Neural cell (in vitro differentiated cells): ENCODE results near the gene NOC3L. TPM values are rescaled to one million over a fixed set of nuclear protein-coding genes. Genes with fewer than 3 reads are reported as not detected.

Experiments used
- H2AFZ ChIP-seq: fragments of 200-600, 300-800 bp; sonication (generic), shearing (Covaris generic); 2 replicates; pipeline ENCODE4 v1.6.0; 2014; ENCODE audit warnings: low read depth, mild to moderate bottlenecking, antibody characterized with exemption, low read length, moderate library complexity
- H3F3A ChIP-seq: fragments of 200-600 bp; shearing (Covaris generic); 2 replicates; pipeline ENCODE4 v1.6.1; 2016; ENCODE audit warnings: mild to moderate bottlenecking, moderate library complexity, mixed read lengths, antibody characterized with exemption, low read length; ENCODE audit not compliant: insufficient read depth, poor library complexity, severe bottlenecking
- H3K27ac ChIP-seq: fragments of 200-600, 300-800 bp; sonication (generic), shearing (Covaris generic); 2 replicates; pipeline ENCODE4 v1.5.1; 2014; ENCODE audit warnings: mild to moderate bottlenecking, low read length, moderate library complexity
- H3K27me3 ChIP-seq: fragments of 300-800, 200-600 bp; sonication (generic), shearing (Covaris generic); 2 replicates; pipeline ENCODE4 v1.6.0; 2014; ENCODE audit warnings: mild to moderate bottlenecking, low read depth, low read length, moderate library complexity; ENCODE audit not compliant: insufficient read depth
- H3K36me3 ChIP-seq: fragments of 300-800, 200-600 bp; sonication (generic), shearing (Covaris generic); 2 replicates; pipeline ENCODE4 v1.5.1; 2014; ENCODE audit warnings: mild to moderate bottlenecking, antibody characterized with exemption, low read length, moderate library complexity; ENCODE audit not compliant: insufficient read depth
- H3K4me2 ChIP-seq: fragments of 300-800, 200-600 bp; sonication (generic), shearing (Covaris generic); 2 replicates; pipeline ENCODE4 v1.6.0; 2014; ENCODE audit warnings: mild to moderate bottlenecking, low read length
- H3K4me3 ChIP-seq: fragments of 300-800, 200-600 bp; sonication (generic), shearing (Covaris generic); 2 replicates; pipeline ENCODE4 v1.5.1; 2014; ENCODE audit warnings: mild to moderate bottlenecking, low read length, moderate library complexity
- H3K79me2 ChIP-seq: fragments of 200-600 bp; shearing (Covaris generic); replicated peaks from 2 replicates; pipeline ENCODE4 v1.6.0; 2014; ENCODE audit warnings: mild to moderate bottlenecking, low read length, moderate library complexity; ENCODE audit not compliant: insufficient read depth
- H3K9ac ChIP-seq: fragments of 300-800, 200-600 bp; sonication (generic), shearing (Covaris generic); 2 replicates; pipeline ENCODE4 v1.6.1; 2016; ENCODE audit warnings: mild to moderate bottlenecking, low read length, mixed read lengths
- H3K9me2 ChIP-seq: fragments of 200-600 bp; shearing (Covaris generic); 2 replicates; pipeline ENCODE4 v1.6.1; 2016; ENCODE audit warnings: mild to moderate bottlenecking, low read length, mixed read lengths; ENCODE audit not compliant: insufficient read depth
- H3K9me3 ChIP-seq: fragments of 200-600, 300-800 bp; sonication (generic), shearing (Covaris generic); 2 replicates; pipeline ENCODE4 v1.6.1; 2016; ENCODE audit warnings: mild to moderate bottlenecking, mixed run types, low read length, moderate library complexity, mixed read lengths
- H4K20me1 ChIP-seq: fragments of 200-600 bp; shearing (Covaris generic); 2 replicates; pipeline ENCODE4 v1.6.1; 2016; ENCODE audit warnings: mild to moderate bottlenecking, mixed run types; ENCODE audit not compliant: insufficient read depth
- EP300 ChIP-seq: fragments of 450-650 bp; conservative IDR thresholded peaks from 2 replicates; pipeline ENCODE4 v1.6.1; 2014; ENCODE audit warnings: antibody characterized with exemption, mild to moderate bottlenecking, moderate library complexity; ENCODE audit not compliant: poor library complexity, severe bottlenecking
- MXI1 ChIP-seq: fragments of 450-650 bp; conservative IDR thresholded peaks from 2 replicates; pipeline ENCODE4 v1.6.1; 2014; ENCODE audit warnings: antibody characterized with exemption, mild to moderate bottlenecking; ENCODE audit not compliant: poor library complexity, severe bottlenecking
- POLR2AphosphoS5 ChIP-seq: IDR thresholded peaks from 2 replicates; pipeline ENCODE4 v1.6.1; 2012
- RAD21 ChIP-seq: fragments of 450-650 bp; conservative IDR thresholded peaks from 2 replicates; pipeline ENCODE4 v1.6.1; 2014; ENCODE audit warnings: antibody characterized with exemption, mild to moderate bottlenecking, moderate library complexity
- REST ChIP-seq: IDR thresholded peaks from 2 replicates; pipeline ENCODE4 v1.6.1; 2012; ENCODE audit warnings: borderline replicate concordance
- SMC3 ChIP-seq: fragments of 450-650 bp; conservative IDR thresholded peaks from 2 replicates; pipeline ENCODE4 v1.6.1; 2014; ENCODE audit warnings: antibody characterized with exemption, mild to moderate bottlenecking, moderate library complexity; ENCODE audit not compliant: poor library complexity
- TAF1 ChIP-seq: IDR thresholded peaks from 2 replicates; pipeline ENCODE4 v1.6.1; 2012; ENCODE audit warnings: low read depth
- polyA plus RNA-seq: library from polyadenylated mRNA; depleted of rRNA; stranded (reverse); fragments of >200 nt; gene quantifications from 2 replicates; pipeline ENCODE4 v1.2.3, GENCODE V29; 2014
- TF ChIP-seq, protein P1 (sequence below): fragments of 450-650 bp; IDR thresholded peaks from 2 replicates; pipeline ENCODE4 v1.5.1; 2014; ENCODE audit warnings: antibody characterized with exemption, mild to moderate bottlenecking, moderate library complexity; ENCODE audit not compliant: poor library complexity, severe bottlenecking

Gene NOC3L
- polyA plus RNA-seq, 1 donor from 2014 or later: 8.3 TPM

GRCh38 chr10:94327649-94328048 lies 35.1 kb downstream of the NOC3L start:
- Histone ChIP-seq H4K20me1 (no peaks in the 10 kb centered on the region), H3K9me2 (no peaks in the 10 kb centered on the region), H3K4me3 (no peak overlapping the region), H3K27me3 (no peaks in the 10 kb centered on the region), H3K36me3 (no peaks in the 10 kb centered on the region), H2AFZ (no peak overlapping the region), H3K79me2 (no peaks in the 10 kb centered on the region), H3K9ac (no peak overlapping the region), H3F3A (no peaks in the 10 kb centered on the region), H3K27ac (no peak overlapping the region), H3K9me3 (no peaks in the 10 kb centered on the region), H3K4me2 (no peak overlapping the region)
- TF ChIP-seq MXI1: no peak
- TF ChIP-seq SMC3: no peak
- no peak for TF ChIP-seq TAF1
- TF ChIP-seq POLR2AphosphoS5: no peak

DNA sequence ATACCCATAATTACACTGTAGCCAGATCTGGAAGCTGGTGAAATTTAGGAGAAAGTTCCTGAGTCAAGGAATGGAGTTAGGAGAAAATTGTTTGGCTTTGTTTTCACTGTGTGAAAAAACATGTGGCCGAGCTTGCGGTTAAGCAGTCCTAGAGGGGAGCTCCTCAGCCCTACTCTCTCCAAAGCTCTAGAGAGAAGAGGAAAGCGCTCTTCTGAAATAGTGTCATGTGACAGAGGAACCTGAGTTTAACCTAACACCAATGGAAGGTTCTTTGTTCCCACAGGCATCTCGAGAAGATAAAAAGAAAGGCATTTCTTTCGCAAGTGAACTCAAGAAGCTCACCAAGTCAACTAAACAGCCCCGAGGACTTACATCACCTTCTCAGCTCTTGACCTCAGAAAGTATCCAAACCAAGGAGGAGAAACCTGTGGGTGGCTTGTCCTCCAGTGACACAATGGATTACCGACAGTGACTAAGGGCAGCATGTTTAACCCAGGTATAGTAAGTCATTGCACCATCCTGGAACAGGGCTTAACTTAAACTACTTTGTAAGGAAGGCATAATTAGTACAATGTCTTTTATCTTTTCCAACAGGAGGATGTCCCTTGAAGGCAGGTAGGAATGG lies 38.0 kb downstream of the NOC3L start:
- H3F3A ChIP-seq: no peaks in the 10 kb centered on the region
- no peaks in the 10 kb centered on the region for H3K9me3 ChIP-seq
- no peak overlapping the region for H3K9ac ChIP-seq
- no peak overlapping the region for H3K27ac ChIP-seq
- TF ChIP-seq SMC3: no peak
- TF ChIP-seq REST: no peak
- no peak for TF ChIP-seq MXI1
- TF ChIP-seq, protein P1, sequence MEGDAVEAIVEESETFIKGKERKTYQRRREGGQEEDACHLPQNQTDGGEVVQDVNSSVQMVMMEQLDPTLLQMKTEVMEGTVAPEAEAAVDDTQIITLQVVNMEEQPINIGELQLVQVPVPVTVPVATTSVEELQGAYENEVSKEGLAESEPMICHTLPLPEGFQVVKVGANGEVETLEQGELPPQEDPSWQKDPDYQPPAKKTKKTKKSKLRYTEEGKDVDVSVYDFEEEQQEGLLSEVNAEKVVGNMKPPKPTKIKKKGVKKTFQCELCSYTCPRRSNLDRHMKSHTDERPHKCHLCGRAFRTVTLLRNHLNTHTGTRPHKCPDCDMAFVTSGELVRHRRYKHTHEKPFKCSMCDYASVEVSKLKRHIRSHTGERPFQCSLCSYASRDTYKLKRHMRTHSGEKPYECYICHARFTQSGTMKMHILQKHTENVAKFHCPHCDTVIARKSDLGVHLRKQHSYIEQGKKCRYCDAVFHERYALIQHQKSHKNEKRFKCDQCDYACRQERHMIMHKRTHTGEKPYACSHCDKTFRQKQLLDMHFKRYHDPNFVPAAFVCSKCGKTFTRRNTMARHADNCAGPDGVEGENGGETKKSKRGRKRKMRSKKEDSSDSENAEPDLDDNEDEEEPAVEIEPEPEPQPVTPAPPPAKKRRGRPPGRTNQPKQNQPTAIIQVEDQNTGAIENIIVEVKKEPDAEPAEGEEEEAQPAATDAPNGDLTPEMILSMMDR: no peak
- no peak for TF ChIP-seq POLR2AphosphoS5
- no peak for TF ChIP-seq RAD21
- H3K36me3 ChIP-seq: no peaks in the 10 kb centered on the region
- no peak overlapping the region for H2AFZ ChIP-seq
- no peaks in the 10 kb centered on the region for H3K9me2 ChIP-seq
- H3K4me2 ChIP-seq: no peak overlapping the region
- H4K20me1 ChIP-seq: no peaks in the 10 kb centered on the region
- no peaks in the 10 kb centered on the region for H3K79me2 ChIP-seq
- no peak overlapping the region for H3K4me3 ChIP-seq
- no peaks in the 10 kb centered on the region for H3K27me3 ChIP-seq

DNA sequence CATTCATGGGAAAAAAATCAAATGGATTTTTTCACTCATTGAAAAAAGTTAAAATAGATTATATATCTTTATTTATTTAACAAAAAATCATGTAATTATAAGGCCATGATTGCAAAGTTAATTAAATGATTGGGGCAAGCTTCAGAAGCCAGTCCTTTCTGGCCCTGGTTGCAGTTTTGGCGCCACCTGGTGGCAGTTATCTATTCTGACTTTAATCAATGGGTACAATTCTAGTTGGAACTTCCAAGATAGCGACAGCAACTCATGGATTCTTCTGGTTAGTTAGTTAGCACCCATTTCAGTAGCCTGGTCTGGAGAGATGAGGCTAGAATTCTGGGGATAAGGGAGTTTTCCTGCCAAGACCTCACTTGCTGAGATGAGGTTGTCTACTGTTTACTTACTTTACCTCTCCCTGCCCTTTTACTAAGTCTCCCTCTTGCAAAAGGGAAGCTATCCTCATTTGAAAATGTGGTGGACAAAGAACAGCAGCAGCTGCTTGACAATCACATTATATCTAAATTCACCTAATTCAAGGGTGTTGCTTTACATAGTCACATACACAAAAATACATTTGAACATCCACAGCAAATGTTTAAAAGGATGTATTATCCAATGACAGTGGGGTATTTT lies 42.3 kb downstream of the NOC3L start:
- Histone ChIP-seq H4K20me1 (no peaks in the 10 kb centered on the region), H3K9me3 (no peaks in the 10 kb centered on the region), H3F3A (no peaks in the 10 kb centered on the region), H3K27me3 (no peaks in the 10 kb centered on the region), H3K9me2 (no peaks in the 10 kb centered on the region), H3K4me3 (no peak overlapping the region), H3K27ac (no peak overlapping the region), H3K4me2 (no peak overlapping the region), H3K9ac (no peak overlapping the region), H2AFZ (no peak overlapping the region), H3K79me2 (no peaks in the 10 kb centered on the region), H3K36me3 (no peaks in the 10 kb centered on the region)
- TF ChIP-seq, protein P1: peak; percentile 77
- TF ChIP-seq SMC3: peak; percentile 86
- peak; percentile 73 for TF ChIP-seq RAD21
- TF ChIP-seq EP300: no peak
